ENCODE data around the gene KRT17. TPM values are rescaled to one million over a fixed set of nuclear protein-coding genes. Genes with fewer than 3 reads are reported as not detected.
"Not testable (repeated sequence)": the region's sequence is repeated elsewhere in the genome, so short reads cannot be mapped to it uniquely, and the experiment has no call there.

KRT17 gene
- total RNA-seq, 2 donors from 2014 or later: not detected

DNA sequence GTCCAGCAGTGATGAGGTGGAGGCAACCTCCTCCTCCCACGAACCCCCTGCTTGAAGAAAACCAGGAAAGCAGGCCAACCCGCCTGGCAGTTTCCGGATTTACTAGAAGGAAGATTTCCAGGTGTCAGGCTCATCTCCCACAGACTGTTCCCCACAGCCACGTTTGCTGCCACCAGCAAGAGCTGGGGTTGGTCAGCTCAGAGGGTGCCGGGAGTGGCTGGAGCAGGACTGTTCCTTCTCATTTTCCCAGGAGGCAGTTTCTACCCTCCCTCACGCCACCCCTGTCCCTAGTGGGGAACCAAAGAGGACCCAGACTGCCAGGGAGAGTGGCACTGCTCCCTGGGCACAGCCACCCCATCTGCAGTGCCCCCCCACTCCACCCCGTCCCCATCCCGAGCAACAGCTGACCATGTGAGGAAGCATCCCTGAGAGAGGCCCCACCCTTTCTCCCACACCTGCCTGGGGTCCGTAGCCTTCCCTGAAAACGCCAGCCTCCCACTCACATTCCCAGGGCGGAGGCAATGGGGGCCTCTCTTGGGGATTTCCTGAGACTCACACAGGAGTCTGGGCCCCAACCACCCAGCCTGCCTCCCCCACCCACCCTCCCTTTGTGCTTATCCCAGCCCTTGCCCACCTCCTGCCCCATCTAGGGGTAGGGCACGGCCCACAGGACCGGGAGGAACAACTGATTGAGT is 5.9 kb downstream of the KRT17 start:
- Histone ChIP-seq H3K36me3 (ENCODE audit: control insufficient read depth, insufficient read depth, low read length) (no peaks in the 10 kb centered on the region), H3K4me1 (ENCODE audit: control insufficient read depth, insufficient read depth, low read length) (no peaks in the 10 kb centered on the region), H3K27ac (ENCODE audit: low read depth, low read length) (no peak overlapping the region), H3K27me3 (ENCODE audit: control insufficient read depth, insufficient read depth, low read length, poor library complexity, severe bottlenecking) (no peaks in the 10 kb centered on the region), H3K9me3 (ENCODE audit: control insufficient read depth, low read length) (no peaks in the 10 kb centered on the region), H3K9ac (ENCODE audit: extremely low read depth, low read length, poor library complexity, severe bottlenecking) (no peak overlapping the region), H3K4me3 (ENCODE audit: low read length) (no peak overlapping the region)
- no peaks in the 10 kb centered on the region for H3K27me3 Mint-ChIP-seq (ENCODE audit: insufficient read depth)
- DNase-seq: peak; percentile 52
- no peak for TF ChIP-seq CTCF (conservative IDR thresholded peaks at IDR 0.05)
- no peaks in the 10 kb centered on the region for H3K9me3 Mint-ChIP-seq
- no peaks in the 10 kb centered on the region for H3K4me1 Mint-ChIP-seq
- no peaks in the 10 kb centered on the region for H3K36me3 Mint-ChIP-seq (ENCODE audit: low read depth)
- no peak overlapping the region for H3K27ac Mint-ChIP-seq
- H3K4me3 Mint-ChIP-seq: no peak overlapping the region
- 86 to 100% methylated on average over 1 to 13 of the region's 13 CpGs for WGBS, 2 experiments (ENCODE audit: insufficient coverage in 1 of 2, insufficient read length in 1 of 2)

DNA sequence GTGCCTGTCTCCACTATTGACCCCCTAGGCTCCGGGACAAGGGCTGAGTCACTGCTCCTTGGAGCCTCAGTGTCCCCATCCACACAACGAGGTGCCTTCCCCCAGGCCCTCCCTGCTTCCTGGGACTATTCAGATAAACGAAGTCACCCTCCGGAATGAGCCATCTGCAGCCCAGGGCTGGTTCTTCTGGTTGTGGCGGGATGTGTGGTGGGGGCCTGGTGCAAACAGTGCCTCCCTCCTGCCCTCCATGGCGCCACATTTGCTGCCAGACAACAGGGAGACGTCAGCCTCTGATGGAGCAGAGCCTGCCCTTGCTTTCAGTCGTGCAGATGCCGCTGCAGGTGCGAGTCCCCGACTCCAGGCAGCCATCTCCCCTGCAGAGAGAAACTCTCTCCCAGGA is 6.7 kb downstream of the KRT17 start:
- Histone ChIP-seq H3K36me3 (ENCODE audit: control insufficient read depth, insufficient read depth, low read length) (no peaks in the 10 kb centered on the region), H3K9me3 (ENCODE audit: control insufficient read depth, low read length) (no peaks in the 10 kb centered on the region), H3K27me3 (ENCODE audit: control insufficient read depth, insufficient read depth, low read length, poor library complexity, severe bottlenecking) (no peaks in the 10 kb centered on the region), H3K4me1 (ENCODE audit: control insufficient read depth, insufficient read depth, low read length) (no peaks in the 10 kb centered on the region), H3K9ac (ENCODE audit: extremely low read depth, low read length, poor library complexity, severe bottlenecking) (no peak overlapping the region), H3K27ac (ENCODE audit: low read depth, low read length) (no peak overlapping the region), H3K4me3 (ENCODE audit: low read length) (no peak overlapping the region)
- TF ChIP-seq CTCF (conservative IDR thresholded peaks at IDR 0.05): no peak
- DNase-seq: peak; percentile 63
- H3K4me3 Mint-ChIP-seq: no peak overlapping the region
- no peaks in the 10 kb centered on the region for H3K4me1 Mint-ChIP-seq
- 80 to 88% methylated on average over 6 to 11 of the region's 11 CpGs for WGBS, 2 experiments (ENCODE audit: insufficient coverage in 1 of 2, insufficient read length in 1 of 2)
- H3K9me3 Mint-ChIP-seq: no peaks in the 10 kb centered on the region
- H3K36me3 Mint-ChIP-seq (ENCODE audit: low read depth): no peaks in the 10 kb centered on the region
- no peaks in the 10 kb centered on the region for H3K27me3 Mint-ChIP-seq (ENCODE audit: insufficient read depth)
- no peak overlapping the region for H3K27ac Mint-ChIP-seq

- no peak overlapping the region for H3K4me3 Mint-ChIP-seq
- no peaks in the 10 kb centered on the region for H3K36me3 ChIP-seq (ENCODE audit: control insufficient read depth, insufficient read depth, low read length)
- peaks cover 1% of the 10 kb centered on the region for H3K27me3 Mint-ChIP-seq (ENCODE audit: insufficient read depth)
- H3K9ac ChIP-seq (ENCODE audit: extremely low read depth, low read length, poor library complexity, severe bottlenecking): no peak overlapping the region
- no peak overlapping the region for H3K4me3 ChIP-seq (ENCODE audit: low read length)
- H3K27me3 ChIP-seq (ENCODE audit: control insufficient read depth, insufficient read depth, low read length, poor library complexity, severe bottlenecking): no peaks in the 10 kb centered on the region
- H3K4me1 ChIP-seq (ENCODE audit: control insufficient read depth, insufficient read depth, low read length): no peaks in the 10 kb centered on the region
- TF ChIP-seq CTCF (conservative IDR thresholded peaks at IDR 0.05): no peak
- 88% methylated on average over 3 of the region's 3 CpGs; no CpG with 5 or more reads in 1 of the 2 experiments for WGBS, 2 experiments (ENCODE audit: insufficient coverage in 1 of 2, insufficient read length in 1 of 2)
- H3K9me3 ChIP-seq (ENCODE audit: control insufficient read depth, low read length): no peaks in the 10 kb centered on the region
- no peak overlapping the region for H3K27ac Mint-ChIP-seq
- no peaks in the 10 kb centered on the region for H3K4me1 Mint-ChIP-seq
- no peaks in the 10 kb centered on the region for H3K36me3 Mint-ChIP-seq (ENCODE audit: low read depth)
- H3K27ac ChIP-seq (ENCODE audit: low read depth, low read length): no peak overlapping the region
- no peaks in the 10 kb centered on the region for H3K9me3 Mint-ChIP-seq
- DNase-seq: no peak
Observed at GRCh38 chr17:41617136-41617535, 7.2 kb downstream of the KRT17 start.

DNA sequence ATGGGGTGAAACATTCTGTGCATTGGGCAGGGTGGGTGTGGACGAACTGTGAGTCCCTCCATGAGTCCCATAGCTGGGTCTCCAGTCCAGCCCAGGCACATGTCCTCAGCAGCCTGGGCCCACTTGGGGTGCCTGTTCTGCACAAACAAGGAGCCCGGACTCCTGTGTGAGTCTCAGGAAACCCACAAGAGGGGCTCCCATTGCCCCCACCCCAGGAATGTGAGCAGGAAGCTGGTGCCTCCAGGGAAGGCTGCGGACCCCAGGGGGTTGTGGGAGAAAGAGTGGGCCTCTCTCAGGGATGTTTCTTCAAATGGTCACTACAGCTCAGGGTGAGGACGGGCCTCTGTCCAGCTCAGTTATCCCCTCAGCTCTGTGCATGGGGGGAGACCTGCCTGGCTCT is 7.9 kb downstream of the KRT17 start:
- peak; percentile 74 for DNase-seq
- H3K27ac ChIP-seq (ENCODE audit: low read depth, low read length); H3K27me3 Mint-ChIP-seq (ENCODE audit: insufficient read depth); H3K36me3 ChIP-seq (ENCODE audit: control insufficient read depth, insufficient read depth, low read length); H3K9me3 ChIP-seq (ENCODE audit: control insufficient read depth, low read length); H3K4me3 ChIP-seq (ENCODE audit: low read length); H3K4me1 Mint-ChIP-seq; H3K36me3 Mint-ChIP-seq (ENCODE audit: low read depth); H3K9ac ChIP-seq (ENCODE audit: extremely low read depth, low read length, poor library complexity, severe bottlenecking); H3K9me3 Mint-ChIP-seq; H3K4me1 ChIP-seq (ENCODE audit: control insufficient read depth, insufficient read depth, low read length); H3K4me3 Mint-ChIP-seq; H3K27me3 ChIP-seq (ENCODE audit: control insufficient read depth, insufficient read depth, low read length, poor library complexity, severe bottlenecking); H3K27ac Mint-ChIP-seq: not testable (repeated sequence)
- 67 to 88% methylated on average over 1 to 4 of the region's 4 CpGs for WGBS, 2 experiments (ENCODE audit: insufficient coverage in 1 of 2, insufficient read length in 1 of 2)
